ENCODE measurements around the gene MAP3K3. TPM values are rescaled to one million over a fixed set of nuclear protein-coding genes. Genes with fewer than 3 reads are reported as not detected.

MAP3K3 gene
- polyA plus RNA-seq, 1 donor from 2014 or later, result 16.6 TPM

DNA sequence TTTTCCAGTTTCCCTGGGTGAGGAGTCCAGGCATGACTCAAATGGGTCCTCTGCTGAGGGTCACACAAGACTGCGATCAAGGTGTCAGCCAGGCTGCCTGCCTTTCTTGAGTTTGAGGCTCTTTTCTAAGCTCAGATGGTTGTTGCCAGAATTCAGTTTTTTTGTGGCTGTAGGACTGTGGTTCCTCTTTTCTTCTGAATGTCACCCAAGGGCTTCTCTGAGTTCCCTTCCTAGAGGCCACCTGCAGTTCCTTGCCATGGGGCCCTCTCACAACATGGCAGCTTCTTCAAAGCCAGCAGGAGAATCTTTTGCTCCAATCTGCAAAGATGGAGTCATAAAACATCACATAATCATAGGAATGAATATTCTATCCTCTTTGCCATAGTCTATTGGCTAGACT is 60.2 kb downstream of the MAP3K3 start:
- Histone ChIP-seq H3K27ac (ENCODE audit: low read length) (no peak overlapping the region), H3K4me3 (ENCODE audit: low read length) (no peak overlapping the region), H3K27me3 (ENCODE audit: insufficient read depth, low read depth, low read length) (no peaks in the 10 kb centered on the region), H3K9me3 (ENCODE audit: low read length) (no peaks in the 10 kb centered on the region), H4K20me1 (ENCODE audit: insufficient read depth) (no peaks in the 10 kb centered on the region), H3K79me2 (replicated peaks; ENCODE audit: insufficient read depth, low read length) (no peaks in the 10 kb centered on the region), H2AFZ (ENCODE audit: low read depth, low read length) (no peak overlapping the region), H3K9ac (ENCODE audit: low read length) (no peak overlapping the region), H3K4me2 (ENCODE audit: low read length) (no peak overlapping the region), H3K36me3 (ENCODE audit: insufficient read depth, low read length) (peaks cover 4% of the 10 kb centered on the region), H3K9me2 (ENCODE audit: insufficient read depth, low read length) (no peaks in the 10 kb centered on the region), H3F3A (ENCODE audit: insufficient read depth, low read length, poor library complexity, severe bottlenecking) (no peaks in the 10 kb centered on the region)
- TF ChIP-seq MXI1 (conservative IDR thresholded peaks at IDR 0.05; ENCODE audit: poor library complexity, severe bottlenecking) (no peak), POLR2AphosphoS5 (IDR thresholded peaks at IDR 0.05) (no peak), RAD21 (conservative IDR thresholded peaks at IDR 0.05) (no peak), TAF1 (IDR thresholded peaks at IDR 0.05; ENCODE audit: low read depth) (no peak), EP300 (conservative IDR thresholded peaks at IDR 0.05; ENCODE audit: poor library complexity, severe bottlenecking) (no peak), EZH2 (IDR thresholded peaks at IDR 0.05; ENCODE audit: borderline replicate concordance, insufficient read depth, low read length, poor library complexity, severe bottlenecking) (no peak), SMC3 (conservative IDR thresholded peaks at IDR 0.05; ENCODE audit: poor library complexity) (no peak)
- TF ChIP-seq, protein P1, sequence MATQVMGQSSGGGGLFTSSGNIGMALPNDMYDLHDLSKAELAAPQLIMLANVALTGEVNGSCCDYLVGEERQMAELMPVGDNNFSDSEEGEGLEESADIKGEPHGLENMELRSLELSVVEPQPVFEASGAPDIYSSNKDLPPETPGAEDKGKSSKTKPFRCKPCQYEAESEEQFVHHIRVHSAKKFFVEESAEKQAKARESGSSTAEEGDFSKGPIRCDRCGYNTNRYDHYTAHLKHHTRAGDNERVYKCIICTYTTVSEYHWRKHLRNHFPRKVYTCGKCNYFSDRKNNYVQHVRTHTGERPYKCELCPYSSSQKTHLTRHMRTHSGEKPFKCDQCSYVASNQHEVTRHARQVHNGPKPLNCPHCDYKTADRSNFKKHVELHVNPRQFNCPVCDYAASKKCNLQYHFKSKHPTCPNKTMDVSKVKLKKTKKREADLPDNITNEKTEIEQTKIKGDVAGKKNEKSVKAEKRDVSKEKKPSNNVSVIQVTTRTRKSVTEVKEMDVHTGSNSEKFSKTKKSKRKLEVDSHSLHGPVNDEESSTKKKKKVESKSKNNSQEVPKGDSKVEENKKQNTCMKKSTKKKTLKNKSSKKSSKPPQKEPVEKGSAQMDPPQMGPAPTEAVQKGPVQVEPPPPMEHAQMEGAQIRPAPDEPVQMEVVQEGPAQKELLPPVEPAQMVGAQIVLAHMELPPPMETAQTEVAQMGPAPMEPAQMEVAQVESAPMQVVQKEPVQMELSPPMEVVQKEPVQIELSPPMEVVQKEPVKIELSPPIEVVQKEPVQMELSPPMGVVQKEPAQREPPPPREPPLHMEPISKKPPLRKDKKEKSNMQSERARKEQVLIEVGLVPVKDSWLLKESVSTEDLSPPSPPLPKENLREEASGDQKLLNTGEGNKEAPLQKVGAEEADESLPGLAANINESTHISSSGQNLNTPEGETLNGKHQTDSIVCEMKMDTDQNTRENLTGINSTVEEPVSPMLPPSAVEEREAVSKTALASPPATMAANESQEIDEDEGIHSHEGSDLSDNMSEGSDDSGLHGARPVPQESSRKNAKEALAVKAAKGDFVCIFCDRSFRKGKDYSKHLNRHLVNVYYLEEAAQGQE (IDR thresholded peaks at IDR 0.05; ENCODE audit: borderline replicate concordance), result no peak
- TF ChIP-seq, protein P2, sequence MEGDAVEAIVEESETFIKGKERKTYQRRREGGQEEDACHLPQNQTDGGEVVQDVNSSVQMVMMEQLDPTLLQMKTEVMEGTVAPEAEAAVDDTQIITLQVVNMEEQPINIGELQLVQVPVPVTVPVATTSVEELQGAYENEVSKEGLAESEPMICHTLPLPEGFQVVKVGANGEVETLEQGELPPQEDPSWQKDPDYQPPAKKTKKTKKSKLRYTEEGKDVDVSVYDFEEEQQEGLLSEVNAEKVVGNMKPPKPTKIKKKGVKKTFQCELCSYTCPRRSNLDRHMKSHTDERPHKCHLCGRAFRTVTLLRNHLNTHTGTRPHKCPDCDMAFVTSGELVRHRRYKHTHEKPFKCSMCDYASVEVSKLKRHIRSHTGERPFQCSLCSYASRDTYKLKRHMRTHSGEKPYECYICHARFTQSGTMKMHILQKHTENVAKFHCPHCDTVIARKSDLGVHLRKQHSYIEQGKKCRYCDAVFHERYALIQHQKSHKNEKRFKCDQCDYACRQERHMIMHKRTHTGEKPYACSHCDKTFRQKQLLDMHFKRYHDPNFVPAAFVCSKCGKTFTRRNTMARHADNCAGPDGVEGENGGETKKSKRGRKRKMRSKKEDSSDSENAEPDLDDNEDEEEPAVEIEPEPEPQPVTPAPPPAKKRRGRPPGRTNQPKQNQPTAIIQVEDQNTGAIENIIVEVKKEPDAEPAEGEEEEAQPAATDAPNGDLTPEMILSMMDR (IDR thresholded peaks at IDR 0.05; ENCODE audit: poor library complexity, severe bottlenecking), result no peak

GRCh38 chr17:63682981-63683380 is 60.8 kb downstream of the MAP3K3 start:
- H2AFZ ChIP-seq (ENCODE audit: low read depth, low read length), result no peak overlapping the region
- H3K9me2 ChIP-seq (ENCODE audit: insufficient read depth, low read length), result no peaks in the 10 kb centered on the region
- H3K36me3 ChIP-seq (ENCODE audit: insufficient read depth, low read length), result peaks cover 4% of the 10 kb centered on the region
- H3K27ac ChIP-seq (ENCODE audit: low read length), result no peak overlapping the region
- H3K4me3 ChIP-seq (ENCODE audit: low read length), result no peak overlapping the region
- TF ChIP-seq, protein P1 (IDR thresholded peaks at IDR 0.05; ENCODE audit: borderline replicate concordance), result no peak
- TF ChIP-seq MXI1 (conservative IDR thresholded peaks at IDR 0.05; ENCODE audit: poor library complexity, severe bottlenecking) (no peak), EZH2 (IDR thresholded peaks at IDR 0.05; ENCODE audit: borderline replicate concordance, insufficient read depth, low read length, poor library complexity, severe bottlenecking) (no peak), EP300 (conservative IDR thresholded peaks at IDR 0.05; ENCODE audit: poor library complexity, severe bottlenecking) (no peak), SMC3 (conservative IDR thresholded peaks at IDR 0.05; ENCODE audit: poor library complexity) (no peak), POLR2AphosphoS5 (IDR thresholded peaks at IDR 0.05) (no peak), TAF1 (IDR thresholded peaks at IDR 0.05; ENCODE audit: low read depth) (no peak), RAD21 (conservative IDR thresholded peaks at IDR 0.05) (no peak)
- TF ChIP-seq, protein P2 (IDR thresholded peaks at IDR 0.05; ENCODE audit: poor library complexity, severe bottlenecking), result no peak
- H3F3A ChIP-seq (ENCODE audit: insufficient read depth, low read length, poor library complexity, severe bottlenecking), result no peaks in the 10 kb centered on the region
- H3K4me2 ChIP-seq (ENCODE audit: low read length), result no peak overlapping the region
- no peaks in the 10 kb centered on the region for H4K20me1 ChIP-seq (ENCODE audit: insufficient read depth)
- no peaks in the 10 kb centered on the region for H3K79me2 ChIP-seq (replicated peaks; ENCODE audit: insufficient read depth, low read length)
- H3K27me3 ChIP-seq (ENCODE audit: insufficient read depth, low read depth, low read length), result no peaks in the 10 kb centered on the region
- no peaks in the 10 kb centered on the region for H3K9me3 ChIP-seq (ENCODE audit: low read length)
- H3K9ac ChIP-seq (ENCODE audit: low read length), result no peak overlapping the region
